Right ventricle myocardium inferior (tissue), 1 donor: ENCODE data around the gene NSD1. TPM values are rescaled to one million over a fixed set of nuclear protein-coding genes. Genes with fewer than 3 reads are reported as not detected.

ENCODE experiments used
- ATAC-seq: fragments of 200-7000 bp; cut with Tn5 transposase; one replicate; pipeline ENCODE4 v1.9.1; 2020; ENCODE audit warnings: mild to moderate bottlenecking, moderate library complexity
- DNase-seq: peaks from one replicate; pipeline ENCODE4 v3.0.0; 2021; ENCODE audit errors: missing footprints
- intact Hi-C: fragments of 100-400 bp; cut with DNase I; formaldehyde crosslinking; loops from one replicate; pipeline ENCODE4 v1.11.0; 2022
- total RNA-seq: library from RNA; stranded (reverse); fragmentation: NEBNext Ultra II Directional; extraction: Animal tissue kit (Norgen Biotek cat#: 25700); gene quantifications from one replicate; pipeline ENCODE4 v1.2.1, GENCODE V29; 2021
- donor health status: DM: no; HTN: yes; CAD: no; lungs with severe emphysema.

Gene NSD1
- total RNA-seq, 1 donor from 2014 or later = 36.1 TPM

DNA sequence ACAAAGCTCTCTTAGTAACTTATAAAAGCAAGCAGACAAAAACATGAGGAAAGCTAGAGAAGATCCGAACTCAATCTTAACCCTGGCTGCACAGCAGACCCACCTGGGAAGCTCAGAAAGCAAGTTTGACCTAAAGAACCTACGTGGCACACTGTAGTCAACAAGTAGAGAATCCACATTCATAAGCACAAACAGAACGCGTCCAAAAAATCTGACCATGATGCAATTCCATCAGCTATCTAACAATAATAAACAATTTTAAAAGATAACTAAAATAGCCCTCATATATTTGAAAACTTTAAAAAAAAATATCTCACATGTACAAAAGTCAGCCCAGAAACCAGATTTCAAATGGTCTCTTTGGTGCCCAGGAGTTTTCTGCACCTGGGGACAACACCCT lies 213.2 kb downstream of the NSD1 start:
- intact Hi-C loops = no loop called here
- ATAC-seq (no peak), DNase-seq (no peak)

- DNase-seq = no peak
- intact Hi-C loops = no loop called here
- no peak for ATAC-seq
These were observed 214.1 kb downstream of the NSD1 start for GRCh38 chr5:177347699-177348098.

DNA sequence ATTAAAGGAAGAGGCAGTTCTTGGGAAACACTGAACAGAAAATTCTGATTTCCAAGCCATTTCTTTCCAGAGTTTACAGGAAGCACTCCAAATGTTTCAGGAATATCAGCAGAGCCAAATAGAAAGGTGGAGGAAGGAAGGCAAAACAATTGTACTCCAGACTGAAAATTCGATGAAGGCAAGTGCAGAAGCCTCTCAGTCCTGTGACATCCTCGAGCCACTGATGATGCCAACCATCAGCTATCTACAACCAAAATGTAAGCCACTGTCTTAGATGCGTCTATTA lies 215.7 kb downstream of the NSD1 start:
- ATAC-seq = no peak
- intact Hi-C loops = no loop called here
- DNase-seq = no peak

DNA sequence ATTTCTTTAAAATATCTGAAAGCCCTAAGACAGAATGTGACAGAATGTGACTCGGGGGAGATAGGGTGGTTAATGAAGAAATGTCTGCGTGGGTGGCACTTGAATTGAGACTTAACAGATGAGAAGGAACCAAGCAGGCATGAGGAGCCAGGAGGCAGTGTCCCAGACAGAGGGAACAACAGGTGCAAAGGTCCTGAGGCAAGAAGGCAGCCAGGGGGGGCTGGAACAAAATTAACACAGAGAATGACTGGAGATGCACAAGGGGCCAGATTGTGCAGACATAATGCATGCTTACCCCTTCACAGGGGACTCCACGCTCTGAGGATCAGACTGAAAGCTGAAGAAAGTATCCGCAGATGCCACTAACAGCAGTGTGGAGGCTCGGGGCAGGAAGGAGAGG lies 216.2 kb downstream of the NSD1 start:
- no peak for ATAC-seq
- intact Hi-C loops = no loop called here

More for the DNA sequence above, 216.2 kb downstream of the NSD1 start:
- DNase-seq = no peak

Other genes starting within 250 kb of the NSD1 start
- gene HK3, start 234.4 kb upstream of the NSD1 start, total RNA-seq = 6.4 TPM
- gene UIMC1, start 127.0 kb upstream of the NSD1 start, total RNA-seq = 34.3 TPM
- 6.2 TPM for gene ZNF346, start 111.1 kb upstream of the NSD1 start, total RNA-seq
- 4.3 TPM for gene FGFR4, start 46.9 kb upstream of the NSD1 start, total RNA-seq
- gene RAB24, start 169.9 kb downstream of the NSD1 start, total RNA-seq = 18.9 TPM
- gene PRELID1, start 170.0 kb downstream of the NSD1 start, total RNA-seq = 34.1 TPM
- 2.0 TPM for gene MXD3, start 178.1 kb downstream of the NSD1 start, total RNA-seq
- gene LMAN2, start 217.9 kb downstream of the NSD1 start, total RNA-seq = 72.3 TPM
- gene RGS14, start 224.2 kb downstream of the NSD1 start, total RNA-seq = 3.9 TPM